GM19023 (cell line): ENCODE data around the gene PLCH1.

Experiments used
- ATAC-seq: cut with Tn5 transposase; IDR thresholded peaks from one replicate; pipeline ENCODE4 v1.9.1; 2021; ENCODE audit warnings: mild to moderate bottlenecking, moderate library complexity; ENCODE audit not compliant: unreplicated experiment

Gene PLCH1

GRCh38 chr3:155553780-155554179 is 191.1 kb downstream of the PLCH1 start:
- ATAC-seq = peak; percentile 33

GRCh38 chr3:155553326-155553725 is 191.5 kb downstream of the PLCH1 start:
- no peak for ATAC-seq

- ATAC-seq = no peak
These were observed 194.5 kb downstream of the PLCH1 start for GRCh38 chr3:155550391-155550790.

GRCh38 chr3:155549087-155549486 is 195.8 kb downstream of the PLCH1 start:
- peak; percentile 78 for ATAC-seq

GRCh38 chr3:155548195-155548594 is 196.7 kb downstream of the PLCH1 start:
- ATAC-seq = no peak

GRCh38 chr3:155535098-155535497 is 209.8 kb downstream of the PLCH1 start:
- no peak for ATAC-seq

GRCh38 chr3:155528579-155528978 is 216.3 kb downstream of the PLCH1 start:
- no peak for ATAC-seq

GRCh38 chr3:155525324-155525833 is 219.5 kb downstream of the PLCH1 start:
- ATAC-seq = no peak

- ATAC-seq = no peak
These were observed 224.4 kb downstream of the PLCH1 start for GRCh38 chr3:155520463-155520862.

- peak; percentile 75 for ATAC-seq
These were observed 225.8 kb downstream of the PLCH1 start for GRCh38 chr3:155519078-155519477.

GRCh38 chr3:155517903-155518302 is 227.0 kb downstream of the PLCH1 start:
- no peak for ATAC-seq

- no peak for ATAC-seq
These were observed 228.4 kb downstream of the PLCH1 start for GRCh38 chr3:155516439-155516838.

- ATAC-seq = no peak
These were observed 232.0 kb downstream of the PLCH1 start for GRCh38 chr3:155512867-155513261.

GRCh38 chr3:155512175-155512866 is 232.6 kb downstream of the PLCH1 start:
- ATAC-seq = no peak

GRCh38 chr3:155504682-155505081 is 240.2 kb downstream of the PLCH1 start:
- ATAC-seq = no peak

- ATAC-seq = no peak
These were observed 242.2 kb downstream of the PLCH1 start for GRCh38 chr3:155502630-155503029.

GRCh38 chr3:155500194-155500818 is 244.6 kb downstream of the PLCH1 start:
- no peak for ATAC-seq

GRCh38 chr3:155497930-155498647 is 246.8 kb downstream of the PLCH1 start:
- no peak for ATAC-seq

GRCh38 chr3:155496206-155496605 is 248.7 kb downstream of the PLCH1 start:
- no peak for ATAC-seq

- ATAC-seq = peak; percentile 78
These were observed 249.5 kb downstream of the PLCH1 start for GRCh38 chr3:155495387-155495786.

GRCh38 chr3:155494332-155494731 is 250.5 kb downstream of the PLCH1 start:
- ATAC-seq = no peak

GRCh38 chr3:155492841-155493240 is 252.0 kb downstream of the PLCH1 start:
- ATAC-seq = no peak
